Stimulated activated CD4-positive, alpha-beta T cell treated with anti-CD3 and anti-CD28 coated beads, Interleukin-1b, Interleukin-23, amount 100 ng/mL, for 1 hour (primary cell): ENCODE measurements around the gene IL3RA.
"Not testable (repeated sequence)": the region's sequence is repeated elsewhere in the genome, so short reads cannot be mapped to it uniquely, and the experiment has no call there.

Source experiments
- DNase-seq, 2 donors: peaks; one replicate each; pipeline ENCODE4 v3.0.0-alpha.2; 2020; ENCODE audit warnings: low read depth in 2 of 2

IL3RA gene

DNA sequence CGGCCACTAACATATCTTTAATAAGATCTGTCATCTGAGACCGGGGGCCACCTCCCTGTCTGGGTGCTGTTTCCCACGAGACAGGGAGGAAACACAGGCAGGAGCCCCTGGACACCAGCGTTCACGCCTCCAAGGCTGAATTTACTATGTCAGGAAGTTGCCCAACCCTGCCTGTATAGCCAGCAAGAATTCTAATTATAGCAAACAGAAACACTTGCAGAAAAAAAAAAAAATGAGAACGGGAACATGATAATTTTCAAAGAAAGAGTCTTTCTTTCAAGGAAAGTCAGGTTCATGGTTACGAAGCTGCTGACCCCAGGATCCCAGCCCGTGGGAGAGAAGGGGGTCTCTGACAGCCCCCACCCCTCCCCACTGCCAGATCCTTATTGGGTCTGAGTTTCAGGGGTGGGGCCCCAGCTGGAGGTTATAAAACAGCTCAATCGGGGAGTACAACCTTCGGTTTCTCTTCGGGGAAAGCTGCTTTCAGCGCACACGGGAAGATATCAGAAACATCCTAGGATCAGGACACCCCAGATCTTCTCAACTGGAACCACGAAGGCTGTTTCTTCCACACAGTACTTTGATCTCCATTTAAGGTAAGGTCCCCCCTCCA, at the start of gene IL3RA:
TSS of gene IL3RA (plus strand) at position 455 of the 613 bp plus-strand sequence. CDS start 4,981 bp downstream, outside the sequence.
- no peak for DNase-seq

DNA sequence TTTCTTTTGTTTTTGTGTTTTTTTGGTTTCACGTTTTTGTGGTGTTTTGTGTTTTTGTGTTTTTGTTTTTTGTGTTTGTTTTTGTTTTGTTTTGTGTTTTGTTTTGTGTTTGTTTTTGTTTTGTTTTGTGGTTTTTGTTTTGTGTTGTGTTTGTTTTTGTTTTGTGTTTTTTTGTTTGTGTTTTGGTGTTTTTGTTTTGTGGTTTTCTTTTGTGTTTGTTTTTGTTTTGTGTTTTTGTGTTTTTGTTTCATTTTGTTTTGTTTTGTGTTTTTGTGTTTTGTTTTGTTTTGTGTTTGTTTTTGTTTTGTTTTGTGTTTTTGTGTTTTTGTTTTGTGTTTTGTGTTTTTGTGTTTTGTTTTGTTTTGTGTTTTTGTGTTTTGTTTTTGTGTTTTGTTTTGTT, 47.0 kb upstream of the IL3RA start:
- no peak for DNase-seq

DNA sequence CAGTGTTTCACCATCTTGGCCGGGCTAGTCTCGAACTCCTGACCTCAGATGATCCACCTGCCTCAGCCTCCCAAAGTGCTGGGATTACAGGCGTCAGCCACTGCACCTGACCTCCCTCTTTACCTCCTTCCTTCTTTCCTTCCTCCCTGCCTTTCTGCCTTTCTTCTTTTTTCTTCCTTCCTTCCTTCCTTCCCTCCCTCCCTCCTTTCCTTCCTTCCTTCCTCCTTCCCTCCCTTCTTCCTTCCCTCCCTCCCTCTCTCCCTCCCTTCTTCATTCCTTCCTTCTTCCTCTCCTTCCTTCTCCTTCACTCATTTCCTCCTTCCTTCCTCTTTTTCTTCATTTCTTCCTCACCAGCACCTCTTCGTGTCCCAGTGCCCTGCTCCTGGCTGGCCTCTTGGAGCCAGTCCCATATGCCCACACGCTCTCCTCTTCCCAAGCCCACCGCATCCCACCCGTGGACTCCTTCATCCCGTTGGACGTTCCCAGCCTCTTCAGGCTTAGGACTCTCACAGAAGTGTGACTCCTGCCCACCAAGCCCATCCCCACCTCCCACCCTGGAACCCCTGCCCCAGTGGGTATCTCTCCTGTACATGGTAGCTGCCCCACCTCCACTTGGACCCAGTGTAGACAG, 45.4 kb upstream of the IL3RA start:
- no peak for DNase-seq

DNA sequence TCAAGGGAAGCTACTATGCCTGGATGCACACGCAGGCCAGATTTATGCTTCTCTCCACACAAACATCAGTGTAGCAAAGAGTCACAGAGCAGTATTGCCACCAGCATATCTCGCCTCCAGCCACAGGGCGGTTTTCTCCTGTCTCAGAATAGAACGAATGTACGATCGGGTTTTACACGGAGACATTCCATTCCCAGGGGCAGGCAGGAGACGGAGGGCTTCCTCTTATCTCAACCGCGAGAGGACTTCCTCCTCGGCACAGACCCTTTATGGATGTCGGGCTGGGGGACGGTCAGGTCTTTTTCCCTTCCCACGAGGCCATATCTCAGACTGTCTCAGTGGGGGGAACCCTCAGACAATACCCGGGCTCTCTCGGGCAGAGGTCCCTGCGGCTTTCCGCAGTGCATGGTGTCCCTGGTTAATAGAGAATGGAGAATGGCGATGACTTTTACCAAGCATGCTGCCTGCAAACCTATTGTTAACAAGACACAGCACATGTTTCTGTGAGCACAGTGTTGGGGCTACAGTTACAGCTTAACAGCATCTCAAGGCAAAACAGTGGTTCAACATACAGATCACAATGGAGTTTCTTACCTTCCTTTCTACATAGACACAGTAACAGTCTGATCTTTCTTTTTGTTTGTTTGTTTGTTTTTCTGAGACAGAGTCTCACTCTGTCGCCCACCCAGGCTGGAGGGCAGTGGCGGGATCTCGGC, 43.9 kb upstream of the IL3RA start:
- DNase-seq, result no peak

DNA sequence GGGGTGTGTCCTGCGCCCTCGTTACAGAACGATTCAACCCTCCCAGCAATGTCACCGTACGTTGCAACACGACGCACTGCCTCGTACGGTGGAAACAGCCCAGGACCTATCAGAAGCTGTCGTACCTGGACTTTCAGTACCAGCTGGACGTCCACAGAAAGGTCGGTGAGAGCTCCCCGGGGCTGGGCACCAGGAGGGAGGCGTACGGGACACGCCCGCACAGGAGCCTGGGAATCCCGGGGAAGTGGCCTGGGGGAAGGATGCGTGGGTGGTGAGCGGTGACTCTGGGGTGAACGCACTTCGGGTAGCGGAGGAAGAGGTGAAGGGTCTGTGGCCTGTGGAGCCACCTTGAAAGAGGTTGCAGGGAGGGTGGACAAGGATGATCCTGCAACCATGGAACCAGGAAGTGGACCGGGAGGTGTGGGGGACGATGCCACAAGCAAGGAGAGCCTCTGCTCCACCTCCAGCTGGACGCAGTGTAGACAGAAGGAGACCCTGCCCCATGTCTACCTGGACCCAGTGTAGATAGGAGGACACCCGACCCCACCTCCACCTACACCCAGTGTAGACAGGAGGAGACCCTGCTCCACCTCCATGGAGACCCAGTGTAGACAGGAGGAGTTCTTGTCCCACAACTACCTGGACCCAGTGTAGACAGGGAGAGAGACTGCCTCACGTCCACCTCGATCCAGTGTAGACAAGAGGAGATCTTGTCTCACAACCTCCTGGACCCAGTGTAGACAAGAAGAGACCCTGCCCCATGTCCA, 42.1 kb upstream of the IL3RA start:
- no peak for DNase-seq

DNA sequence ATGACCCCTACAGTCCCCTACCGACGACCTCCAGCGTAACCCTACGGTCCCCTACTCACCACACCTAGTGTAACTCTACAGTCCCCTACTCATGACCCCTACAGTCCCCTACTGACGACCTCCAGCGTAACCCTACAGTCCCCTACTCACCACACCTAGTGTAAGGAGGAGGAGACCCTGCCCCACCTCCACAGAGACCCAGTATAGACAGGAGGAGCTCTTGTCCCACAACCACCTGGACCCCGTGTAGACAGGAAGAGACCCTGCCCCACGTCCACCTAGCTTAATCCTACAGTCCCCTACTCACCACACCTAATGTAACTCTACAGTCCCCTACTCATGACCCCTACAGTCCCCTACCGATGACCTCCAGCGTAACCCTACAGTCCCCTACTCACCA, 41.0 kb upstream of the IL3RA start:
- DNase-seq, result no peak

DNA sequence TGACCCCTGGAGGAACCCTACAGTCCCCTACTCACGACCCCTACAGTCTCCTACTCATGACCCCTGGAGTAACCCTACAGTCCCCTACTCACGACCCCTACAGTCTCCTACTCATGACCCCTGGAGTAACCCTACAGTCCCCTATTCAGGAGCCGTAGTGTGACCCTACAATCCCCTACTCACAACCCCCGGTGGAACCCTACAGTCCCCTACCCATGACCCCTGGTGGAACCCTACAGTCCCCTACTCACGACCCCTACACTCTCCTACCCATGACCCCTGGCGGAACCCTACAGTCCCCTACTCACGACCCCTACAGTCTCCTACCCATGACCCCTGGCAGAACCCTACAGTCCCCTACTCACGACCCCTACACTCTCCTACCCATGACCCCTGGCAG, 39.0 kb upstream of the IL3RA start:
- not testable (repeated sequence) for DNase-seq

DNA sequence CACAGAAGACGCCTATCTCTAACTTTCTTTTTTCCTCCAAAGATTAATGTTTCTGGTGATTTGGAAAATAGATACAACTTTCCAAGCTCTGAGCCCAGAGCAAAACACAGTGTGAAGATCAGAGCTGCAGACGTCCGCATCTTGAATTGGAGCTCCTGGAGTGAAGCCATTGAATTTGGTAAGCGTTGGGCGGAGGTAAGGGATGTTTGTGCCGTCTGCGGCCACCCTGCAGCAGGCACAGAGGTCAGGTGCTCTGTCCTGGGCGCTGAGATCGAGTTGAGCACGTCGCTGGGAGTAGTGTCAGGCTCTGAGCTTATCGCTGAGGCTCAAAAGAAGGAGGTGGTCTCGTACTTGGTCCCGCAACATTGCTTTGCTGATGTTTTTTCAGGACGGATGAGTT, 36.1 kb upstream of the IL3RA start:
- DNase-seq, result no peak

DNA sequence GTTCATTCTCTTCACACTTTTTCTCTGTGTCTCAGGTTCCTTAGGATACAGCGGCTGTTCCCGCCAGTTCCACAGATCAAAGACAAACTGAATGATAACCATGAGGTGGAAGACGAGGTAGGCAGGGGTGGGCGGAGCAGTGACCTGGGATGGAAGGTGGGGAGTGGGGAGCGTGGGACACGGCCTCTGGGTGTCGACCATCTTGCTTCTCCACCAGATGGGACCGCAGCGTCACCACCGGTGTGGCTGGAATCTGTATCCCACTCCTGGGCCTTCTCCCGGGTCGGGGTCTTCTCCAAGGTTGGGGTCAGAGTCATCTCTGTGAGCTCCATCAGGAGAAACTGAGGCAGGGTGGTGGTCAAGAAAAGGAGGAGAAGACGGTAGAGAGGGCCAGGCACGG, 31.2 kb upstream of the IL3RA start:
- DNase-seq, result no peak

DNA sequence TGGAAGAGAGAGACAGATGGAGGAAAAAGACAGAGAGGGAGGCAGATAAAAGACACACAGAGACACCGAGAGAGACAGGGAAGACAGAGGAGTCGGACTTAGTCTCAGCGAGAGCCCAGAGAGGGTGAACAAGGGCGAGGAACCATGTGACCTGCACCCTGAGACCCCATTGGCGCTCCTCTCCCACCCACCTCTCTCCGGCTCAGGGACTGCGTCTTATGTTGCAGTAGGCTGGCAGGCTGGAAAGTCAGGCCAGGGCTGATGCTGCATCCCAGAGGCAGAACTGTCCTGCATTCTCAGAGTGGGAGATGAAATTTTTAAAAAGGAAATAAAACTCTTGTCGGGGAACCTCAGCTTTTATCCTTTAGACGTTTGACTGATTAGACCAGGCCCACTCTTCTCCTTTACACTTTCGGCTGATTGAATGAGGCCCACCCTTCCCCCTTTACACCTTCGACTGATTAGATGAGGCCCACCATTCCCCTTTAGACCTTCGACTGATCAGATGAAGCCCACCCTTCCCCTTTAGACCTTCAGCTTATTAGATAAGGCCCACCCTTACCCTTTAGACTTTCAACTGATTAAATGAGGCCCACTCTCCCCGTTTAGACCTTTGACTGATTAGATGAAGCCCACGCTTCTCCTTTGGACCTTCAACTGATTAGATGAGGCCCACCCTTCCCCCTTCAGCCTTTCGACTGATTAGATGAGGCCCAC, 29.5 kb upstream of the IL3RA start:
- DNase-seq, result no peak

DNA sequence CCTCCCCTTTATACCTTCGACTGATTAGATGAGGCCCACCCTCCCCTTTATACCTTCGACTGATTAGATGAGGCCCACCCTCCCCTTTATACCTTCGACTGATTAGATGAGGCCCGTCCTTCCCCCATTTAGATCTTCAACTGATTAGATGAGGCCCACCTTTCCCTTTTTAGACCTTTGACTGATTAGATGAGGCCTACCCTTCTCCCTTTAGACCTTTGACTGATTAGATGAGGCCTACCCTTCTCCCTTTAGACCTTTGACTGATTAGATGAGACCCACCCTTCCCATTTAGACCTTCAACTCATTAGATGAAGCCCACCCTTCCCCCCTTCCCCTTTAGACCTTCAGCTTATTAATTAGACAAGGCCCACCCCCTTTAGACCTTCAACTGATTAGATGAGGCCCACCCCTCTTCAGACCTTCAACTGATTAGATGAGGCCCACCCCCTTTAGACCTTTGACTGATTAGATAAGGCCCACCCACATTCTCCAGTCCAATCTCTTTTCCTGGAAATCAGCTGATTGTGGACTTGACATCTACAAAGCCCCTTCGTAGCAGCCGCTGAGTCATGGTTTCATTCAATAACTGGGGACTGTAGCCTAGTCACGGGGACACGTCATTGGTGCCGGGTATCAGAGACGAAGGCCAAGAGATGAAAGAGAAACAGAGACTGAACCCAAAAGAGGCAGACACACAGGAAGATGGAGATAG, 28.8 kb upstream of the IL3RA start:
- no peak for DNase-seq

DNA sequence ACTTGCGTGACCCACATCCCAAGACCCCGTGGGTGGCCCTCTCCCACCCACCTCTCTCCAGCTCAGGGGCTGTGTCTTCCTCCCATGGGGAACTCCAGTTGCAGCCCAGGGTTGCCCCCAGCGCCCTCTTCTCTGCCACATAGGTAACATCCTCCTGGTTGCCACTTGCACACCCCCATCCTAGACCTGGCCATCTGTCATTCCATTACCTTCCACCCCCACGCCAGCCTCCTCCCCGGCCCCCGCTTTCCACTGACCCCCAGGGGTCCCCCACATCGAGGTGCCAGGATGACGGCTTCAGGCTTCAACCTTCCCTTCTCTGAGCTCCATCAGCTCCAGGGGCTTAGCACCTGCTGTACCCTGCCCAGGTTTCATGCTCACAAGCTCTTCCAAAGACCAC, 28.1 kb upstream of the IL3RA start:
- DNase-seq, result no peak

DNA sequence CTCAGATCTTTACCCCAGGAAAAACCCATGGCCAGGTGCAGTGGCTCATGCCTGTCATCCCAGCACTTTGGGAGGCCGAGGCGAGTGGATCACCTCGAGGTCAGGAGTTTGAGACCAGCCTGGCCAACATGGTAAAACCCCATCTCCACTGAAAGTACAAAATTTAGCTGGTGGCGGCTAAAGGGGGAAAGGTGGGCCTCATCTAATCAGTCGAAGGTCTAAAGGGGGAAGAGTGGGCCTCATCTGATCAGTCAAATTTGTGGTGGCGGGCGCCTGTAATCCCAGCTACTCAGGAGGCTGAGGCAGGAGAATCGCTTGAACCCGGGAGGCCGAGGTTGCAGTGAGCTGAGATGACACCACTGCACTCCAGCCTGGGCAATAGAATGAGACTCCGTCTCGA, 27.7 kb upstream of the IL3RA start:
- DNase-seq, result not testable (repeated sequence)

DNA sequence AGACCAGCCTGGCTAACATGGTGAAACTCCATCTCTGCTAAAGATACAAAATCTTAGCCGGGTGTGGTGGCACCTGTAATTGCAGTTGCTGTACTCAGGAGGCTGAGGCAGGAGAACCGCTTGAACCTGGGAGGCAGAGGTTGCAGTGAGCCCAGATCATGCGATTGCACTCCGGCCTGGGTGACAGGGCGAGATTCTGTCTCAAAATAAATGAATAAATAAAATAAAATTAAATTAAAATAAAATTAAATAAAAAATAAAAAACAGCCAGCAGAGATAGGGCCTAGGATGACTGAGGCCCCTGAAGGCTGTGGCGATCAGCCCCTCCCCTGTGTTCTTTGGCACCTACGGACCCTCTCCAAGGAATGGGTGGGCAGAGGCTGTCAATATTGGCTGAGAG, 22.8 kb upstream of the IL3RA start:
- no peak for DNase-seq

DNA sequence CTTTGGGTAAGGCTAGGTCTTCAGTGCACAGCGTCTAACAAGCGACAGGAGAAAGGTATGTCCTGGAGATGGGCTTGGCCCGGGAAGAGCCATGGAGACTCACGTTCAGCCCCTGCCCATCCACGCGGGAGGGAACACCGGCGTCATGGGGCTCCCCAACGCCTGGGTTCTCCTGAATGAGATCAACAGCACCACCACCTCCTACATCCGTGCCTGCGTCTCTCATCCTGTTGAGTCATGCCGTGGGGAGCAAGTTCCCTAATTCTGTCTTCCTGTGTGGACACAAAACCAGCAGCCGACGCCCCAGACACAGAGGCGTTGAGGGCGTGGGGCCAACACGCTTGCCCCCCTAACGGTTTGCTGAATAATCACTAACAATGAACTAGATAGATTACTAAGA, 20.1 kb upstream of the IL3RA start:
- DNase-seq, result no peak

DNA sequence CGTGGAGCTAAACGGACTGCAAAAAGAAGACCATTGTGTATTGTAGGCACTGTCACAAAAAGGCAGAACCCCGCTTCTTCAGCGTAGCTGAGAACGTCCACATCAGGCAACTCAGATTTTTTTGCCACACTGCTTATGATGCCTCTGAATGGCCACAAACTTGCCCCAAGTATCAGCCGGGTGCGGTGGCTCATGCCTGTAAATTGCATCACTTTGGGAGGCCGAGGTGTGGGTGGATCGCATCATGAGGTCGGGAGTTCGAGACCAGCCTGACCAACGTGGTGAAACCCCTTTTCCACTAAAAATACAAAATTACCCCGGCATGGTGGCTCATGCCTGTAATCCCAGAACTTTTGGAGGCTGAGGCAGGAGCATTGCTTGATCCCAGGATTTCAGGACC, 14.9 kb upstream of the IL3RA start:
- DNase-seq, result no peak

DNA sequence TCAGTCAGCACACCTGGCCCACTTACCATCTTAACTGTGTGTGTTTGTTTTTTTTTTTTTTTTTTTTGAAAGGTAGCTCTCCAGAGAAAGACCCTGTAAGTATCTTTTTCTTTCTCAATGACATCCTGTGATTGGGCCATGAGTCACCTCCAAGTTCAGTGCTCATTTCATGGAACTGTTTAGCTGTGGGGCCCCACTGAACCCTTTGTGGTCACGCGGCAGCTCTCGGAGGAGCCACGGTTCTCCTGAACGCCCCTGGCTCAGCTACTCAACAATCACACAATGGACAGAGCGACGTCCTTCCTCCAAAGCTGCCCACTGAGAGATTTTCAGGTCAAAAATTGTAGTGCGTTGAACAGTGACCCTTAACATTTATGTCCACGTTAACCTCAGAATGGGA, 14.2 kb upstream of the IL3RA start:
- no peak for DNase-seq

DNA sequence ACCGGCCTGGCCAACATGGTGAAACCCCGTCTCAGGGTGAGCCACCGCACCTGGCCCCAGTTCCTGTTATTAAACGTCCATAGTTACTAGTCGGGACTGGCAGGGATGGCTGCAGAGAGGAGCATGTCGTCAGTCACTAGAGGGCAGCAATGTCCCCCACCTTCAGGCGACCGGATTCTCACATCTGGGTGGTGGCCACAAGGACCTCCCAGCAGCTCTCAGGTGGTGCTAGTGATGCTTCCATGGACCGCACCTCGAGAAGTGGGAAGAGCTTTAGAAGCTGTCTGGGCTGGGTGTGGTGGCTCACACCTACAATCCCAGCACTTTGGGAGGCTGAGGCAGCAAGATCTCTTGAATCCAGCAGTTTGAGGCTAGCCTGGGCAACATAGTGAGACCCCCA, 13.3 kb upstream of the IL3RA start:
- peak; percentile 2 to 16 for DNase-seq

DNA sequence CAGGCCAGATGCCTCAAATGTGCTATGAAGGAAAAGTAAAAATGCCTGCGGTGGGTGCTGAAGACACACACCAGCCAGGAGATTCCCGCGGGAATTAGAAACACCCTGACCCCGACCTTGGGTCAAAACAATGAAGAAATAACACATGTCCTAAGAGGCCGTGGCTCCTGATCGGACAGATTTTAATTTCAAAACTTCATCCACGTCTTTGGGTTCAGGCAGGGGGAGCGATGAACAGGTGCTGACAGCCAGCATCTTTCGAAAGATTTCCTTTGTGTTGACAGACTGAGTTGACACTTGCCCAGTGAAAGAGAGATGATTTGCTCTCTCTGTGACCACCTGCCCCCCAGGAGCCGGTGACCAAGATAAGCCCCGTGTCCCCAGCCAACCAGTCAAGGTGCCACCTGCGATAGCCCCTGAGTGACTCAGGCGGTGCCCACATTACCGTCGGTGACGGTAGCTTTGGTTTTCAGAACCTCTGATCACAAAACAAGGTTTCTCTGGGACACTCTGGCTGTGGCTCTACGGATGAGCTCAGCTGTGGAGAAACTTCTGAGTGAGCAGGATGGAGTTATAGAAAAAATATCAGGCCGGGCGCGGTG, 11.0 kb upstream of the IL3RA start:
- DNase-seq, result no peak

DNA sequence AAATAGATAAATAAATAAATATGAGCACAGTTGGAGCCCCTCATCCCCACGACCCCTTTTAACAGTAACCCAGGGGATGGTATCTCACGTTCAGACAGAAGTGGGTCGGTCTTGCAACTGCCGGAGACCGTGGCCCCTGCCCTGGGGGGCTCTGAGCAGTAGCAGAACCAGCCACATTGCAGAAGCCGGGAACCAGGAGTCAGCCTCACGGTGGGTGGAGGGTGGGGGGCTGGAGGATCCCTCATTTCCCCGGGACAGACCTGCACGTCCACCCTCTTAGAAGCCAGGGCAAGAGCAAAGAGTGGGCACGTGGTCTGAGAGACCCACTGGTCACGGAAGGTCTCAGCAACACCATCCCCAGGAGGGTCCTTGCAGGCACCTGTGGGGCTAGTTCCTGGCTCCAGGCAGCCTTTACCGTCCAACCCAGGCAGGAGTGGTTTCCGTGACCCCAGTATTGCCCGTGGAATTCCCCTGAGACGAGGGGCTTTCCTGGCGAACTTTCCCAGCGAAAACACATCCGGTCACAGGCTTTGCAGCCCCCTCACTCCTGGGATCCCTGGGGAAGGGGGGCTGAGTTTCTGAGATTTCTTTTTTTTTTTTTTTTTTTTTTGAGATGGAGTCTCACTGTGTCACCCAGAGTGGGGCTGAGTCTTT, 8.8 kb upstream of the IL3RA start:
- DNase-seq, result no peak
